ENCODE measurements around the gene NPFF.

The NPFF gene

GRCh38 chr12:53507603-53507885, 260 bp upstream of the NPFF start:
- no CpG with 5 or more reads among the region's 4 CpGs for WGBS (ENCODE audit: extremely low coverage, insufficient coverage, insufficient read length)
- H4K12ac ChIP-seq (ENCODE audit: low read depth, low read length) = no peak overlapping the region
- H3K23ac ChIP-seq (ENCODE audit: low read length) = no peak overlapping the region
- no peaks in the 10 kb centered on the region for H3K4me1 ChIP-seq (ENCODE audit: control insufficient read depth in 1 of 2, insufficient read depth in 2 of 2, low read length in 2 of 2)
- no peak overlapping the region for H4K8ac ChIP-seq (ENCODE audit: low read depth, low read length)
- H3K79me1 ChIP-seq (ENCODE audit: low read length) = no peaks in the 10 kb centered on the region
- H2AK5ac ChIP-seq (ENCODE audit: low read length) = no peak overlapping the region
- no peaks in the 10 kb centered on the region for H3K27me3 ChIP-seq (ENCODE audit: insufficient read depth, low read length)
- no peak overlapping the region for H3K27ac ChIP-seq (ENCODE audit: low read depth, low read length)
- no peak overlapping the region for H4K91ac ChIP-seq (ENCODE audit: low read depth, low read length)
- no peak overlapping the region for H2AFZ ChIP-seq (ENCODE audit: insufficient read depth, low read length, poor library complexity)
- no peak overlapping the region for H3K9ac ChIP-seq (ENCODE audit: low read length)
- H3K36me3 ChIP-seq (ENCODE audit: control insufficient read depth in 1 of 2, insufficient read depth in 2 of 2, low read length in 2 of 2) = peaks cover 42 to 64% of the 10 kb centered on the region in 2 experiments
- H3K14ac ChIP-seq (ENCODE audit: low read length) = no peak overlapping the region
- no peak overlapping the region for H2BK12ac ChIP-seq (ENCODE audit: low read length)
- no peak for DNase-seq
- H3K4me2 ChIP-seq (ENCODE audit: low read length) = no peak overlapping the region
- peaks cover 3% of the 10 kb centered on the region for H3K9me3 ChIP-seq (ENCODE audit: insufficient read depth, low read depth, low read length)
- no peak overlapping the region for H3K18ac ChIP-seq (ENCODE audit: low read length)
- H2BK120ac ChIP-seq (ENCODE audit: insufficient read depth, low read length, poor library complexity) = no peak overlapping the region
- H3K79me2 ChIP-seq (ENCODE audit: control insufficient read depth, insufficient read depth, low read length, poor library complexity) = no peaks in the 10 kb centered on the region
- no peak overlapping the region for H3K4ac ChIP-seq (ENCODE audit: low read depth, low read length)
- H2BK5ac ChIP-seq (ENCODE audit: low read depth, low read length, poor library complexity) = no peak overlapping the region
- no peak overlapping the region for H3K4me3 ChIP-seq (ENCODE audit: low read depth, low read length)

- Histone ChIP-seq H3K4me2 (ENCODE audit: low read length) (no peak overlapping the region), H3K27ac (ENCODE audit: low read depth, low read length) (no peak overlapping the region), H3K4ac (ENCODE audit: low read depth, low read length) (no peak overlapping the region), H2BK12ac (ENCODE audit: low read length) (no peak overlapping the region), H3K23ac (ENCODE audit: low read length) (no peak overlapping the region), H3K18ac (ENCODE audit: low read length) (no peak overlapping the region), H3K27me3 (ENCODE audit: insufficient read depth, low read length) (no peaks in the 10 kb centered on the region), H4K12ac (ENCODE audit: low read depth, low read length) (no peak overlapping the region), H3K4me3 (ENCODE audit: low read depth, low read length) (no peak overlapping the region), H2BK120ac (ENCODE audit: insufficient read depth, low read length, poor library complexity) (no peak overlapping the region), H3K4me1 (ENCODE audit: control insufficient read depth in 1 of 2, insufficient read depth in 2 of 2, low read length in 2 of 2) (peaks cover 8% of the 10 kb centered on the region in 2 experiments), H2AFZ (ENCODE audit: insufficient read depth, low read length, poor library complexity) (no peak overlapping the region), H3K9me3 (ENCODE audit: insufficient read depth, low read depth, low read length) (peaks cover 5% of the 10 kb centered on the region), H3K9ac (ENCODE audit: low read length) (no peak overlapping the region), H2BK5ac (ENCODE audit: low read depth, low read length, poor library complexity) (no peak overlapping the region), H3K79me1 (ENCODE audit: low read length) (peaks cover 5% of the 10 kb centered on the region), H3K36me3 (ENCODE audit: control insufficient read depth in 1 of 2, insufficient read depth in 2 of 2, low read length in 2 of 2) (peaks cover 37 to 54% of the 10 kb centered on the region in 2 experiments), H4K91ac (ENCODE audit: low read depth, low read length) (no peak overlapping the region), H3K14ac (ENCODE audit: low read length) (no peak overlapping the region), H3K79me2 (ENCODE audit: control insufficient read depth, insufficient read depth, low read length, poor library complexity) (peaks cover 6% of the 10 kb centered on the region), H2AK5ac (ENCODE audit: low read length) (no peak overlapping the region), H4K8ac (ENCODE audit: low read depth, low read length) (no peak overlapping the region)
- WGBS (ENCODE audit: extremely low coverage, insufficient coverage, insufficient read length) = no CpG with 5 or more reads among the region's 2 CpGs
- no peak for DNase-seq
Observed at GRCh38 chr12:53506450-53506785, 866 bp downstream of the NPFF start.

GRCh38 chr12:53505555-53506449, 1.5 kb downstream of the NPFF start:
- Histone ChIP-seq H2AFZ (ENCODE audit: insufficient read depth, low read length, poor library complexity) (no peak overlapping the region), H3K4ac (ENCODE audit: low read depth, low read length) (no peak overlapping the region), H2BK5ac (ENCODE audit: low read depth, low read length, poor library complexity) (no peak overlapping the region), H3K23ac (ENCODE audit: low read length) (no peak overlapping the region), H3K4me1 (ENCODE audit: control insufficient read depth in 1 of 2, insufficient read depth in 2 of 2, low read length in 2 of 2) (peaks cover 8% of the 10 kb centered on the region in 2 experiments), H2BK12ac (ENCODE audit: low read length) (no peak overlapping the region), H2AK5ac (ENCODE audit: low read length) (no peak overlapping the region), H3K36me3 (ENCODE audit: control insufficient read depth in 1 of 2, insufficient read depth in 2 of 2, low read length in 2 of 2) (peaks cover 37 to 53% of the 10 kb centered on the region in 2 experiments), H3K27me3 (ENCODE audit: insufficient read depth, low read length) (no peaks in the 10 kb centered on the region), H4K12ac (ENCODE audit: low read depth, low read length) (no peak overlapping the region), H3K27ac (ENCODE audit: low read depth, low read length) (no peak overlapping the region), H3K4me3 (ENCODE audit: low read depth, low read length) (no peak overlapping the region), H2BK120ac (ENCODE audit: insufficient read depth, low read length, poor library complexity) (no peak overlapping the region), H3K79me1 (ENCODE audit: low read length) (peaks cover 11% of the 10 kb centered on the region), H3K79me2 (ENCODE audit: control insufficient read depth, insufficient read depth, low read length, poor library complexity) (peaks cover 8% of the 10 kb centered on the region), H3K9ac (ENCODE audit: low read length) (no peak overlapping the region), H3K18ac (ENCODE audit: low read length) (no peak overlapping the region), H3K4me2 (ENCODE audit: low read length) (no peak overlapping the region), H4K91ac (ENCODE audit: low read depth, low read length) (no peak overlapping the region), H3K14ac (ENCODE audit: low read length) (no peak overlapping the region), H4K8ac (ENCODE audit: low read depth, low read length) (no peak overlapping the region), H3K9me3 (ENCODE audit: insufficient read depth, low read depth, low read length) (peaks cover 5% of the 10 kb centered on the region)
- WGBS (ENCODE audit: extremely low coverage, insufficient coverage, insufficient read length) = no CpG with 5 or more reads among the region's 19 CpGs
- DNase-seq = no peak

GRCh38 chr12:53505086-53505485, 2.2 kb downstream of the NPFF start:
- Histone ChIP-seq H3K79me2 (ENCODE audit: control insufficient read depth, insufficient read depth, low read length, poor library complexity) (peaks cover 8% of the 10 kb centered on the region), H2BK5ac (ENCODE audit: low read depth, low read length, poor library complexity) (no peak overlapping the region), H3K18ac (ENCODE audit: low read length) (no peak overlapping the region), H3K27ac (ENCODE audit: low read depth, low read length) (no peak overlapping the region), H3K36me3 (ENCODE audit: control insufficient read depth in 1 of 2, insufficient read depth in 2 of 2, low read length in 2 of 2) (peaks cover 37 to 47% of the 10 kb centered on the region in 2 experiments), H3K4ac (ENCODE audit: low read depth, low read length) (no peak overlapping the region), H4K8ac (ENCODE audit: low read depth, low read length) (no peak overlapping the region), H3K4me1 (ENCODE audit: control insufficient read depth in 1 of 2, insufficient read depth in 2 of 2, low read length in 2 of 2) (peaks cover 11 to 12% of the 10 kb centered on the region in 2 experiments), H4K91ac (ENCODE audit: low read depth, low read length) (no peak overlapping the region), H2BK120ac (ENCODE audit: insufficient read depth, low read length, poor library complexity) (no peak overlapping the region), H3K9ac (ENCODE audit: low read length) (no peak overlapping the region), H3K27me3 (ENCODE audit: insufficient read depth, low read length) (no peaks in the 10 kb centered on the region), H3K23ac (ENCODE audit: low read length) (no peak overlapping the region), H2BK12ac (ENCODE audit: low read length) (no peak overlapping the region), H3K4me2 (ENCODE audit: low read length) (no peak overlapping the region), H2AK5ac (ENCODE audit: low read length) (no peak overlapping the region), H4K12ac (ENCODE audit: low read depth, low read length) (no peak overlapping the region), H3K4me3 (ENCODE audit: low read depth, low read length) (no peak overlapping the region), H3K79me1 (ENCODE audit: low read length) (peaks cover 15% of the 10 kb centered on the region), H3K14ac (ENCODE audit: low read length) (no peak overlapping the region), H2AFZ (ENCODE audit: insufficient read depth, low read length, poor library complexity) (no peak overlapping the region), H3K9me3 (ENCODE audit: insufficient read depth, low read depth, low read length) (peaks cover 5% of the 10 kb centered on the region)
- no peak for DNase-seq
- WGBS (ENCODE audit: extremely low coverage, insufficient coverage, insufficient read length) = no CpG with 5 or more reads among the region's 10 CpGs

All from trophoblast cell (in vitro differentiated cells and primary cell).